ENCODE results near the gene CNTNAP2. TPM values are rescaled to one million over a fixed set of nuclear protein-coding genes. Genes with fewer than 3 reads are reported as not detected.

The CNTNAP2 gene
- total and polyA plus RNA-seq, 8 donors: 0.09 to 1.1 (median 0.38) TPM

DNA sequence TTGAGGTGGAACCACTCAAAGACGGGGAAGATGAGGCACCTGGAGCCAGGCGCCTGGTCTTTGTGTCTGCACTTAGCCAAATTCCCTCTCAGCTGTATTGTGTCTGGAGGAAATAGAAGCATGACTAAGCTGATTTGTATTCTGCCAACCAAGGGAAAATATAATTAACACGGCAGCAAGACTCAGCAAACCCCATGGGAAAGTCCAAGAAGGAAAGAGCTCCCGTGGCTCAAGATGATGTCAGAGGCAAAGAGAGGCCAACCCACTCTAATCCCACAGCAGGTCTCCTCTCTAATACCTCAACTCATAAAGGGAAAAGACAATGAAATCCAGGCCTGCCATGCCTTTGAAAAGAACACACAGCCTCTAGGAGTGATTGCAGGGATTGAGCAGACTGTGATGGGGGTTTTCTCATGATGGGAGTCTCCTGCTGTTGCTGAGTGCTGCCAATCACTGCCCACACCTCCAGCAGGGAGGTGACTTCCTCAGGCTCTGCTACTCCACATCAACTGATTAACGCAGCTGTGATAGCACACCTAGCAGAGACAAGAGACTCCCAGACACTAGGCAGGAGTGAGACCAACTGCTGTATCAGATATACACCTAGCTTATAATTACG, 2218.5 kb downstream of the CNTNAP2 start:
- intact Hi-C loops (cut with DNase I): no loop called here
- no peaks in the 10 kb centered on the region for H3K36me3 ChIP-seq
- H3K27ac ChIP-seq: no peak overlapping the region
- FAIRE-seq (no peak), DNase-seq (no peak), ATAC-seq (peak in 1 of 4 donors; percentile 12)
- WGBS, 2 donors: 42 to 49% methylated on average over 6 of the region's 6 CpGs
- TF ChIP-seq, protein P1, sequence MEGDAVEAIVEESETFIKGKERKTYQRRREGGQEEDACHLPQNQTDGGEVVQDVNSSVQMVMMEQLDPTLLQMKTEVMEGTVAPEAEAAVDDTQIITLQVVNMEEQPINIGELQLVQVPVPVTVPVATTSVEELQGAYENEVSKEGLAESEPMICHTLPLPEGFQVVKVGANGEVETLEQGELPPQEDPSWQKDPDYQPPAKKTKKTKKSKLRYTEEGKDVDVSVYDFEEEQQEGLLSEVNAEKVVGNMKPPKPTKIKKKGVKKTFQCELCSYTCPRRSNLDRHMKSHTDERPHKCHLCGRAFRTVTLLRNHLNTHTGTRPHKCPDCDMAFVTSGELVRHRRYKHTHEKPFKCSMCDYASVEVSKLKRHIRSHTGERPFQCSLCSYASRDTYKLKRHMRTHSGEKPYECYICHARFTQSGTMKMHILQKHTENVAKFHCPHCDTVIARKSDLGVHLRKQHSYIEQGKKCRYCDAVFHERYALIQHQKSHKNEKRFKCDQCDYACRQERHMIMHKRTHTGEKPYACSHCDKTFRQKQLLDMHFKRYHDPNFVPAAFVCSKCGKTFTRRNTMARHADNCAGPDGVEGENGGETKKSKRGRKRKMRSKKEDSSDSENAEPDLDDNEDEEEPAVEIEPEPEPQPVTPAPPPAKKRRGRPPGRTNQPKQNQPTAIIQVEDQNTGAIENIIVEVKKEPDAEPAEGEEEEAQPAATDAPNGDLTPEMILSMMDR (IDR thresholded peaks at IDR 0.05): no peak
- H3K4me1 ChIP-seq: peaks cover 0 to 4% (median 3%) of the 10 kb centered on the region in 3 donors
- H3K4me3 ChIP-seq: no peak overlapping the region
- H3K9me3 ChIP-seq: no peaks in the 10 kb centered on the region
- H3K27me3 ChIP-seq: peaks cover 0 to 26% (median 0%) of the 10 kb centered on the region in 4 donors

DNA sequence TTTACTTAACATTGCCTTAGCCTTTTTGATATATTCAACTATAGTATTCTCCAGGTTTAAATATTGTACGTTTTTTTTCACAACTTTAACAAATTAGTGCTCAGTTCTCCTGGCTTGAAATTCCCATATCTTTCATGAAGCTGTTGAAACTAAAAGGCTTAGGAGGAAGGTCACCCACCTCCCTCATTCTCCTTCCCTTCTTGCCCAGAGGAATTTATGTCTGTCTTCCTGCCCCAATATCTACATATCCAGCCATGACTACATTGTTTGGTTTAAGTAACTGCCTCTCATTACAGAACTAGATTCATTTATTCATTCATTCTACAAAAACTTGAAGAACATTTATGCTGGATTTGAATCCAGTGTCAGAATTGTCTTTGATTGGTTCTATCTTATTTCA, 2219.2 kb downstream of the CNTNAP2 start:
- 25 to 39% methylated on average over 1 of the region's 1 CpG for WGBS, 2 donors
- no peak for DNase-seq
- no peak overlapping the region for H3K27ac ChIP-seq
- intact Hi-C loops (cut with DNase I): no loop called here
- H3K36me3 ChIP-seq: no peaks in the 10 kb centered on the region
- peaks cover 0 to 4% (median 3%) of the 10 kb centered on the region in 3 donors for H3K4me1 ChIP-seq
- H3K27me3 ChIP-seq: peaks cover 0 to 26% (median under 1%) of the 10 kb centered on the region in 4 donors
- ATAC-seq: no peak
- no peak overlapping the region for H3K4me3 ChIP-seq
- no peak for FAIRE-seq
- H3K9me3 ChIP-seq: no peaks in the 10 kb centered on the region
- TF ChIP-seq, protein P1 (IDR thresholded peaks at IDR 0.05): no peak

DNA sequence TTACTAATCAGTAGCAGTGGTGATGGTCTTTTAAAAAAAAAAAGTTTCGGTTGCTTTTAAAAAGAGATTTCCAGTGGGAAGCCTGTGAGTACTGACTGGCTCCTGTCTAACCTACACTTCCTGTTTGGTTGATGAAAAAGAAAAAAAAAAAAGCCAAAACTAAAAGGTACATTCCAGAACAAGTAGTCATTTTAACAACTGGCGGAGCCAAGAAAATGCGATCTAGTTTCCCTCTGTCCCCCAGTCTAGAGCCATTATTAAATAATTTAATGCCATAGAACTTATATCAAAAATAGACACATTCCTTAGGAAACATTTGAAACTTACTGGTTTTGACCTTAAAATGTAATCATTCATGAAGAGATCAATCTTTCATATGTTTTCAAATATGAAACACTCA, 2219.8 kb downstream of the CNTNAP2 start:
- WGBS, 2 donors: 70 to 78% methylated on average over 3 of the region's 3 CpGs
- Histone ChIP-seq H3K9me3 (no peaks in the 10 kb centered on the region), H3K4me1 (peaks cover 0 to 4% (median 3%) of the 10 kb centered on the region in 3 donors), H3K4me3 (no peak overlapping the region), H3K27me3 (peaks cover 0 to 26% (median 2%) of the 10 kb centered on the region in 4 donors), H3K27ac (no peak overlapping the region), H3K36me3 (no peaks in the 10 kb centered on the region)
- FAIRE-seq (no peak), DNase-seq (no peak), ATAC-seq (no peak)
- TF ChIP-seq, protein P1 (IDR thresholded peaks at IDR 0.05): no peak
- intact Hi-C loops (cut with DNase I): no loop called here

DNA sequence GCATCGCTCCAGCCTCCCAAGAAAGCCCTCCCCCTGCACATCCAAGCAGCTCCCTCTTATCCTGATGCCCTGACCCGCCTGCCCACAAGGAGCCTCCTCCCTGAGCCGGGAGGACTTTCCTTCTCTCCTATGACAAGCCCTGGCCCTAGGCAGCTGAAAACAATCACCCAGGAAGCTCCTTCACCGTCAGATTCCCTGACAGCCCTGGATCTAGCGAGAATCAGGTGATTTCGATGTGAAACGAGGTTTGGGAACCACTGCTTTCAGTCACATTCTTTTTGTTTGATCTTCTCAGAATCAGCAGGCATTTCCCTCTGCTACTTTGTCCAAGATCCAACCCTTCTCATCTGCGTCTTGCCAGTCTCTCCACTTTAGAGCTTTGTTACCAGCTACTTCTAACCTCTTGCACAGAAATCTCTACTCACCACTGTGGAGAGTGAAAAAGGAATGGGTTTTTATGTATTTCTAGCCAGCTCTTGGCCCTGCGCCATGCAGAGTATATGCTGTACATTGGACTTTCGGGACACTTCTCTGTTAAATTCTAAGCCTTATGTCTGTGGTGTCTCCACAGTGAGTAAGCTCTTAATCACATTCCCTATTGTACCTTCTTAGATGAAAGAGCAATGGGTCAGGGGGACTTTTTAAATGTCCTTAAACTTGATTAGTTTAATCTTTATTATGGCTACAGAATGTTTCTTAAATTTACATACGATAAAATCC, 2220.8 kb downstream of the CNTNAP2 start:
- no peak for ATAC-seq
- FAIRE-seq: no peak
- no peaks in the 10 kb centered on the region for H3K36me3 ChIP-seq
- no peak overlapping the region for H3K27ac ChIP-seq
- 42 to 44% methylated on average over 11 of the region's 11 CpGs for WGBS, 2 donors
- no peak overlapping the region for H3K4me3 ChIP-seq
- H3K9me3 ChIP-seq: no peaks in the 10 kb centered on the region
- no peak for DNase-seq
- peaks cover 0 to 4% (median 3%) of the 10 kb centered on the region in 3 donors for H3K4me1 ChIP-seq
- TF ChIP-seq, protein P1 (IDR thresholded peaks at IDR 0.05): no peak
- intact Hi-C loops (cut with DNase I): no loop called here
- peaks cover 0 to 33% (median 2%) of the 10 kb centered on the region in 4 donors for H3K27me3 ChIP-seq
